ENCODE results near the gene CEP95. TPM values are rescaled to one million over a fixed set of nuclear protein-coding genes. Genes with fewer than 3 reads are reported as not detected.

CEP95 gene
- total RNA-seq, 1 experiment from 2014 or later = 67.3 TPM

- Histone ChIP-seq H3K23ac (ENCODE audit: insufficient read length, low read depth, low read length) (no peak overlapping the region), H2BK12ac (ENCODE audit: insufficient read length, low read depth, low read length) (no peak overlapping the region), H3K27me3 (ENCODE audit: insufficient read depth, low read length) (no peaks in the 10 kb centered on the region), H3K23me2 (ENCODE audit: insufficient read length, low read depth, low read length, poor library complexity, severe bottlenecking) (no peaks in the 10 kb centered on the region), H3K4me2 (ENCODE audit: insufficient read depth, insufficient read length, low read length) (no peak overlapping the region), H4K20me1 (ENCODE audit: control insufficient read depth, insufficient read depth, insufficient read length) (no peaks in the 10 kb centered on the region), H4K5ac (ENCODE audit: insufficient read length, low read depth, low read length) (no peak overlapping the region), H3K27ac (ENCODE audit: insufficient read length, low read depth, low read length) (no peak overlapping the region), H3K9me3 (ENCODE audit: control insufficient read depth, low read depth, low read length) (no peaks in the 10 kb centered on the region), H3T11ph (ENCODE audit: low read length) (no peak overlapping the region), H3K9ac (ENCODE audit: extremely low read depth, insufficient read length, low read length) (no peak overlapping the region), H4K8ac (replicated peaks; ENCODE audit: insufficient read length, low read depth, low read length) (no peak overlapping the region), H3K4me1 (ENCODE audit: insufficient read depth, low read length) (no peaks in the 10 kb centered on the region), H2BK5ac (ENCODE audit: insufficient read length, low read length) (no peak overlapping the region), H3K4ac (ENCODE audit: low read depth, low read length) (no peak overlapping the region), H3K79me2 (ENCODE audit: insufficient read depth, low read length) (no peaks in the 10 kb centered on the region), H2BK20ac (ENCODE audit: low read depth, low read length, poor library complexity, severe bottlenecking) (no peak overlapping the region), H3K14ac (ENCODE audit: insufficient read depth, low read length) (no peak overlapping the region), H2BK120ac (ENCODE audit: low read depth, low read length, poor library complexity, severe bottlenecking) (no peak overlapping the region), H3K18ac (ENCODE audit: insufficient read length, low read depth, low read length) (no peak overlapping the region), H2AFZ (ENCODE audit: low read length) (no peak overlapping the region), H3K56ac (ENCODE audit: insufficient read length, low read depth, low read length) (no peak overlapping the region), H3K79me1 (ENCODE audit: insufficient read depth, low read depth, low read length, poor library complexity, severe bottlenecking) (no peaks in the 10 kb centered on the region), H2BK15ac (ENCODE audit: low read depth, low read length) (no peak overlapping the region), H4K91ac (ENCODE audit: insufficient read length, low read depth, low read length) (no peak overlapping the region), H2AK5ac (ENCODE audit: insufficient read length, low read length) (no peak overlapping the region)
- Mint-ChIP-seq H3K36me3 (ENCODE audit: insufficient read depth in 1 of 3, low read depth in 3 of 3) (peaks cover 2 to 35% (median 21%) of the 10 kb centered on the region in 3 experiments; a peak in 5 of 7 replicates), H3K9me3 (no peaks in the 10 kb centered on the region), H3K4me1 (no peaks in the 10 kb centered on the region), H3K27me3 (ENCODE audit: low read depth) (no peaks in the 10 kb centered on the region), H3K4me3 (no peak overlapping the region), H3K27ac (no peak overlapping the region)
- no peak for DNase-seq
- TF ChIP-seq CTCF (conservative IDR thresholded peaks at IDR 0.05) = no peak
- WGBS (ENCODE audit: extremely low coverage, insufficient read length, low lambda C conversion rate) = no CpG with 5 or more reads among the region's 6 CpGs
Measured at GRCh38 chr17:64571746-64572145, 65.0 kb downstream of the CEP95 start.

Data from H9 (cell line).